ENCODE results near the gene GNAI3. TPM values are rescaled to one million over a fixed set of nuclear protein-coding genes. Genes with fewer than 3 reads are reported as not detected.

Gene GNAI3
- polyA plus RNA-seq, 1 donor (not counting 4 experiments of a cell fraction or from before 2014, with no cell fraction given) = 14.1 TPM

GRCh38 chr1:109538827-109539555 is 9.4 kb upstream of the GNAI3 start:
- dilution Hi-C loops (cut with MboI; ENCODE audit: extremely low pct_ligation_motif_present, low sequenced_read_pairs) = no loop called here
- FAIRE-seq = no peak
- no peak for DNase-seq (ENCODE audit: low read depth, low spot score)

GRCh38 chr1:109539676-109540075 is 8.7 kb upstream of the GNAI3 start, which contains the start of gene GPR61:
GPR61 (plus strand) TSS chr1:109539872; CDS start chr1:109543023, 3,151 bp downstream.
- no peaks in the 10 kb centered on the region for H3K79me2 ChIP-seq (ENCODE audit: control insufficient read depth, insufficient read depth, low read length)
- no peak within 1 kb of the TSS for H3K9ac ChIP-seq (ENCODE audit: control insufficient read depth, extremely low read depth, insufficient read depth, low read length)
- no peaks in the 10 kb centered on the region for H4K20me1 ChIP-seq (ENCODE audit: control insufficient read depth, extremely low read depth, insufficient read depth, low read length)
- FAIRE-seq (no peak), DNase-seq (ENCODE audit: low read depth, low spot score) (no peak)
- no peak within 1 kb of the TSS for H3K4me3 ChIP-seq (ENCODE audit: control insufficient read depth in 2 of 3, extremely low read depth in 1 of 3, insufficient read depth in 2 of 3, low read depth in 1 of 3, low read length in 3 of 3)
- H2AFZ ChIP-seq (ENCODE audit: control insufficient read depth, low read length) = no peak within 1 kb of the TSS
- H3K27me3 ChIP-seq (ENCODE audit: control insufficient read depth, extremely low read depth, insufficient read depth, low read length) = no peaks in the 10 kb centered on the region
- no peaks in the 10 kb centered on the region for H3K9me3 ChIP-seq (ENCODE audit: control insufficient read depth, low read depth, low read length)
- no peak within 1 kb of the TSS for H3K27ac ChIP-seq (ENCODE audit: control insufficient read depth, insufficient read depth, low read length)
- no peaks in the 10 kb centered on the region for H3K4me1 ChIP-seq (ENCODE audit: control insufficient read depth, extremely low read depth, insufficient read depth, low read length)
- no peak for TF ChIP-seq EZH2 (IDR thresholded peaks at IDR 0.05; ENCODE audit: low read length)
- TF ChIP-seq CTCF (optimal IDR thresholded peaks at IDR 0.05 in 1 of 3, IDR thresholded peaks at IDR 0.05 in 1 of 3, conservative IDR thresholded peaks at IDR 0.05 in 1 of 3; ENCODE audit: extremely low read depth in 1 of 3, insufficient read depth in 2 of 3, low read length in 3 of 3) = no peak
- H3K9me1 ChIP-seq (ENCODE audit: control insufficient read depth, extremely low read depth, insufficient read depth, low read length) = no peaks in the 10 kb centered on the region
- dilution Hi-C loops (cut with MboI; ENCODE audit: extremely low pct_ligation_motif_present, low sequenced_read_pairs) = no loop called here
- H3K4me2 ChIP-seq (ENCODE audit: control insufficient read depth, extremely low read depth, insufficient read depth, low read depth, low read length) = no peak within 1 kb of the TSS
- no peaks in the 10 kb centered on the region for H3K36me3 ChIP-seq (ENCODE audit: control insufficient read depth in 2 of 2, extremely low read depth in 1 of 2, insufficient read depth in 2 of 2, low read length in 2 of 2)

More at GRCh38 chr1:109538827-109539555, 9.4 kb upstream of the GNAI3 start:
- no peaks in the 10 kb centered on the region for H3K9me1 ChIP-seq (ENCODE audit: control insufficient read depth, extremely low read depth, insufficient read depth, low read length)
- no peaks in the 10 kb centered on the region for H3K9me3 ChIP-seq (ENCODE audit: control insufficient read depth, low read depth, low read length)
- no peaks in the 10 kb centered on the region for H3K79me2 ChIP-seq (ENCODE audit: control insufficient read depth, insufficient read depth, low read length)
- no peak overlapping the region for H3K4me2 ChIP-seq (ENCODE audit: control insufficient read depth, extremely low read depth, insufficient read depth, low read depth, low read length)
- H3K9ac ChIP-seq (ENCODE audit: control insufficient read depth, extremely low read depth, insufficient read depth, low read length) = no peak overlapping the region
- H3K4me1 ChIP-seq (ENCODE audit: control insufficient read depth, extremely low read depth, insufficient read depth, low read length) = no peaks in the 10 kb centered on the region
- no peaks in the 10 kb centered on the region for H3K36me3 ChIP-seq (ENCODE audit: control insufficient read depth in 2 of 2, extremely low read depth in 1 of 2, insufficient read depth in 2 of 2, low read length in 2 of 2)
- no peak overlapping the region for H2AFZ ChIP-seq (ENCODE audit: control insufficient read depth, low read length)
- no peaks in the 10 kb centered on the region for H3K27me3 ChIP-seq (ENCODE audit: control insufficient read depth, extremely low read depth, insufficient read depth, low read length)
- H3K27ac ChIP-seq (ENCODE audit: control insufficient read depth, insufficient read depth, low read length) = no peak overlapping the region
- H4K20me1 ChIP-seq (ENCODE audit: control insufficient read depth, extremely low read depth, insufficient read depth, low read length) = no peaks in the 10 kb centered on the region
- TF ChIP-seq CTCF (optimal IDR thresholded peaks at IDR 0.05 in 1 of 3, IDR thresholded peaks at IDR 0.05 in 1 of 3, conservative IDR thresholded peaks at IDR 0.05 in 1 of 3; ENCODE audit: extremely low read depth in 1 of 3, insufficient read depth in 2 of 3, low read length in 3 of 3) = no peak
- TF ChIP-seq EZH2 (IDR thresholded peaks at IDR 0.05; ENCODE audit: low read length) = no peak
- H3K4me3 ChIP-seq (ENCODE audit: control insufficient read depth in 2 of 3, extremely low read depth in 1 of 3, insufficient read depth in 2 of 3, low read depth in 1 of 3, low read length in 3 of 3) = no peak overlapping the region
